ENCODE results near the gene PRSS1.

- TF ChIP-seq CTCF (IDR thresholded peaks at IDR 0.05; ENCODE audit: low read depth, low read length) (no peak), EZH2phosphoT487 (IDR thresholded peaks at IDR 0.05; ENCODE audit: low read depth) (no peak)
Observed at GRCh38 chr7:142791502-142791901, 42.2 kb downstream of the PRSS1 start.
